Activated CD4-positive, alpha-beta memory T cell treated with anti-CD3 and anti-CD28 coated beads, Interleukin-2, amount 10 ng/mL, durations not matched to agents 7 days and 5 days (primary cell): ENCODE results near the gene PDE8A. TPM values are rescaled to one million over a fixed set of nuclear protein-coding genes. Genes with fewer than 3 reads are reported as not detected.

Experiments
- CTCF ChIA-PET: fragments of 350-600 bp; sonication (Branson Sonifier 250); formaldehyde crosslinking; loops from one replicate; lab custom pipeline; 2021; ENCODE audit warnings: antibody characterized with exemption, inconsistent platforms; lab: Charles Lee
- POLR2A ChIA-PET: fragments of 350-600 bp; sonication (Branson Sonifier 250); formaldehyde crosslinking; loops from one replicate; lab custom pipeline; 2021; ENCODE audit warnings: antibody characterized with exemption; lab: Charles Lee
- DNase-seq: peaks from one replicate; pipeline ENCODE4 v3.0.0-alpha.2; 2020
- H3K27ac Mint-ChIP-seq: one replicate; pipeline ENCODE4 v1.8.0; 2021; ENCODE audit warnings: mild to moderate bottlenecking, mixed read lengths
- H3K27me3 Mint-ChIP-seq: one replicate; pipeline ENCODE4 v1.8.0; 2021; ENCODE audit warnings: mixed read lengths
- H3K36me3 Mint-ChIP-seq: one replicate; pipeline ENCODE4 v1.8.0; 2021; ENCODE audit warnings: low read depth, mixed read lengths
- H3K4me1 Mint-ChIP-seq: one replicate; pipeline ENCODE4 v1.8.0; 2021; ENCODE audit warnings: mixed read lengths
- H3K4me3 Mint-ChIP-seq: one replicate; pipeline ENCODE4 v1.8.0; 2021; ENCODE audit warnings: mild to moderate bottlenecking, mixed read lengths
- H3K9me3 Mint-ChIP-seq: one replicate; pipeline ENCODE4 v1.8.0; 2021; ENCODE audit warnings: mixed read lengths
- total RNA-seq, 2 experiments: library from RNA; stranded (reverse); gene quantifications; one replicate each; pipeline ENCODE4 v1.2.3, GENCODE V29; 2021

Gene PDE8A
- total RNA-seq, 2 experiments from 2014 or later = 24.4 to 25.1 TPM

- no peak overlapping the region for H3K4me3 Mint-ChIP-seq
- H3K27me3 Mint-ChIP-seq = no peaks in the 10 kb centered on the region
- H3K4me1 Mint-ChIP-seq = no peaks in the 10 kb centered on the region
- H3K27ac Mint-ChIP-seq = no peak overlapping the region
- peaks cover 40% of the 10 kb centered on the region for H3K36me3 Mint-ChIP-seq
- H3K9me3 Mint-ChIP-seq = no peaks in the 10 kb centered on the region
- ChIA-PET POLR2A (no interaction called here), CTCF (no interaction called here)
- no peak for DNase-seq
Measured at GRCh38 chr15:85118581-85118980, 136.9 kb downstream of the PDE8A start.

DNA sequence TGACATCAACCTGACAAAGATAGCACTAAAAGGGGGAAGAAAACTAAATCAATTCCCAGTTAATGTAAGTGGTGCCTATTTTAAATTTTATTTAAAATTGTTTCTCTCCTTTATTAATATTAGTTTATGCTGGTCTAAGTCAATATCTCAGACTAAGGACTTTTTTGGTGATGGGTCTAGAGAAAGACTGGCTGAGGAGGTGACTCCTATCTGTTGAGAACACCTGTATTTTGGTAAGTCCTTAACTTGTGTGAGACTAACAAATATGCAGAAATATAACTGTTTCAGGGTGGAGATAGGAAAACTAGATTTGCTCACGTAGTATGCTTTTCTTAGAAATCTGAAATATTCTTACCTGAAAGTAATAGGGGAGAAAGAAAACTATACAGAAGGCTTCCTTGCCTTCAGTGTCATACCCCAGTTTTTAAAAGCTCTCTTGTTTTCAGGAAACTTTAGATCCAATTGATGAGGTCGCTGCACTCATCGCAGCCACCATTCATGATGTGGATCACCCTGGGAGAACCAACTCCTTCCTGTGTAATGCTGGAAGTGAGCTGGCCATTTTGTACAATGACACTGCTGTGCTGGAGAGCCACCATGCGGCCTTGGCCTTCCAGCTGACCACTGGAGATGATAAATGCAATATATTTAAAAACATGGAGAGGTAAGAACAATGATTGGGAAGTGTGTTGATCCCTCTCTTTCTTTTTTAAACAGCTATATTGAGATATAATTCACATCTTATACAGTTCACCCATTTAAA lies 138.9 kb downstream of the PDE8A start:
- Mint-ChIP-seq H3K4me1 (no peaks in the 10 kb centered on the region), H3K4me3 (no peak overlapping the region), H3K9me3 (no peaks in the 10 kb centered on the region), H3K27ac (no peak overlapping the region), H3K36me3 (peaks cover 39% of the 10 kb centered on the region), H3K27me3 (no peaks in the 10 kb centered on the region)
- DNase-seq = no peak
- CTCF ChIA-PET = no interaction called here
- POLR2A ChIA-PET = no interaction called here

DNA sequence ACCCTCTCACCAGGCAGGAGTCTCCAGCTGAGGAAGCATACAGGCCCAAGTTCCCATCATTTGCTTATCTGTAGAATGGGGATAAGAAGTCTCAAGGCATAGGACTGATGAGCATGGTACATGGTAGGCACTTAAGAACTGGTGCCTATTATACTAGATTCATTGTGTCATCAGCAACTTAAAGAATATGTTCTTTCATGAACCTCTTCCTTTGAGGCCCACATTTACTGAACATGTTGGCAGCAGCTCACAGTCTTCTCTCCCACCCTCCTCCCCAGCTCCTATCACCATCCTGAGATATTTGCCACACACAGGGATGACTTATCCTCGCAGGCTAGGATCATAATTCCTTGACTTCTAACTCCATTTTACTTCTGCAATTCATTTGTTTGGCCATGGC lies 142.5 kb downstream of the PDE8A start:
- Mint-ChIP-seq H3K27me3 (no peaks in the 10 kb centered on the region), H3K4me1 (no peaks in the 10 kb centered on the region), H3K27ac (no peak overlapping the region), H3K9me3 (no peaks in the 10 kb centered on the region), H3K4me3 (no peak overlapping the region), H3K36me3 (peaks cover 47% of the 10 kb centered on the region)
- ChIA-PET CTCF (no interaction called here), POLR2A (no interaction called here)
- no peak for DNase-seq

DNA sequence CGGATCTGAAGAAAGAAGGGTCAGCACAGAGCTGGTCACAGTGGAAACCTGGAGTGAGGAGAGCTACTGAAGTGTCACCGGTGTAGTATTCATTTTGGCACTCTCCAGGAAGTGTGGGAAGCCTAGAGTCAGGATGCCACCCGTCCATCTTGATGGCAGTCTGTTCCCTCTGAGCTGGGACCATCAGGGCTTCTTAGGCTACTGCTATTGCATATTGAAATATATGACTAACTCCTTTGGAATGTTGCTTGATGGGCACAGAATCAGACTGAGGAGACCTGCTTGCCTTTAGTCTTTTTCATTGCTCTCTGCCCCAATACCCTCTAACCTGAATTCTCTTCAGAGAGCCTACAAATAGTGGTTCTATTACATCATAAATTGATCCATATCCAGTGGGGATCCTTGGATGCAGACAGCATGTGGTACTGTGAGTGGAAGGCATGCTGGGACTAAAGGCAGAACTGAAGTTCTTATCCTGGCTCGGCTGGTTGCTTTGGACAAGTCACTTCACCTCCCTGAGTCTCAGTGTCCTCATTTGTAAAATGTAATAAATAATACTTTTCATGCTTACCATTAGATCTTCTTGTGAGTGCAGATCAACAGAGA lies 143.5 kb downstream of the PDE8A start:
- CTCF ChIA-PET = no interaction called here
- Mint-ChIP-seq H3K36me3 (peaks cover 57% of the 10 kb centered on the region), H3K4me3 (no peak overlapping the region), H3K27ac (no peak overlapping the region), H3K27me3 (no peaks in the 10 kb centered on the region), H3K4me1 (no peaks in the 10 kb centered on the region), H3K9me3 (no peaks in the 10 kb centered on the region)
- POLR2A ChIA-PET = no interaction called here
- DNase-seq = no peak

DNA sequence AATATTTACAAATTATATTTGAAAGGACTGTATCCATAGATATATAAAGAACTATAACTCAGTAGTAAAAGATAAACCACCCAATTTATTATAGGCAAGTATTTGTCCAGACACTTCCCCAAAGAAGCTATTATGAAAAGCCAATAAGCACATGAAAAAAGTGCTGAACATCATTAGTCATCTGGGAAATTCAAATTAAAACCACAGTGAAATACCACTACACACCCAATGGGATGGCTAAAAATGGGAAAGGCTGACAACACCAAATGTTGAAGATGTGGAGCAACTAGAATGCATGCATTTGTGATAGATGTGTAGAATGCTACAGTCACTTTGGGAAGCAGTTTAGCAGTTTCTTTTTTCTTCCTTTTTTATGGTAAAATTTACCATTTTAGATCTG lies 147.0 kb downstream of the PDE8A start:
- POLR2A ChIA-PET = no interaction called here
- no peak overlapping the region for H3K27ac Mint-ChIP-seq

DNA sequence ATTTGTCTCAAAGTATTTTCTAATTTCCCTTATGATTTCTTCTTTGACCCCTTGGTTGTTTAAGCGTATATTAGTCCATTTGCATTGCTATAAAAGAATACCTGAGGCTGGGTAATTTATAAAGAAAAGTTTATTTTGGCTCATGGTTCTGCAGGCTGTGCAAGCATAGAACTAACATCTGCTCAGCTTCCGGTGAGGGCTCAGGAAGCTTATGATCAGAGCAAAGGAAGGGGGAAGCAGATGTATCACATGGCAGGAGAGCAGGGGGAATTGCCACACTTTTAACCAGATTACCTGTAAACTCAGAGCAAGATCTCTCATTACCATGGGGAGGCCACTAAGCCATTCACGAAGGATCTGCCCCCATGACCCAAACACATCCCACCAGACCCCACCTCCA lies 148.2 kb downstream of the PDE8A start:
- DNase-seq = no peak
- Mint-ChIP-seq H3K9me3 (peaks cover 2% of the 10 kb centered on the region), H3K27me3 (no peaks in the 10 kb centered on the region), H3K27ac (no peak overlapping the region), H3K36me3 (peaks cover 63% of the 10 kb centered on the region), H3K4me1 (no peaks in the 10 kb centered on the region), H3K4me3 (no peak overlapping the region)
- CTCF ChIA-PET = no interaction called here
- POLR2A ChIA-PET = no interaction called here

More for the DNA sequence above, 147.0 kb downstream of the PDE8A start:
- Mint-ChIP-seq H3K27me3 (no peaks in the 10 kb centered on the region), H3K9me3 (peaks cover 2% of the 10 kb centered on the region), H3K4me3 (no peak overlapping the region), H3K36me3 (peaks cover 71% of the 10 kb centered on the region), H3K4me1 (no peaks in the 10 kb centered on the region)
- DNase-seq = no peak
- CTCF ChIA-PET = interaction anchor here (0.5 kb wide), 1 partner anchor 13 kb away, joined by 3 read pairs; no protein-coding TSS in a partner anchor

- ChIA-PET CTCF (no interaction called here), POLR2A (no interaction called here)
- Mint-ChIP-seq H3K27me3 (no peaks in the 10 kb centered on the region), H3K4me1 (no peaks in the 10 kb centered on the region), H3K4me3 (no peak overlapping the region), H3K27ac (no peak overlapping the region), H3K36me3 (peaks cover 48% of the 10 kb centered on the region), H3K9me3 (peaks cover 2% of the 10 kb centered on the region)
- no peak for DNase-seq
Measured at GRCh38 chr15:85131915-85132314, 150.3 kb downstream of the PDE8A start.

GRCh38 chr15:85133709-85134108 lies 152.1 kb downstream of the PDE8A start:
- no peaks in the 10 kb centered on the region for H3K4me1 Mint-ChIP-seq
- CTCF ChIA-PET = no interaction called here

GRCh38 chr15:85137489-85138168 lies 156.0 kb downstream of the PDE8A start:
- CTCF ChIA-PET = no interaction called here
- no peak for DNase-seq
- POLR2A ChIA-PET = no interaction called here
- Mint-ChIP-seq H3K36me3 (peaks cover 12% of the 10 kb centered on the region), H3K4me1 (no peaks in the 10 kb centered on the region), H3K4me3 (no peak overlapping the region), H3K27me3 (no peaks in the 10 kb centered on the region), H3K27ac (no peak overlapping the region), H3K9me3 (peaks cover 1% of the 10 kb centered on the region)

More at GRCh38 chr15:85133709-85134108, 152.1 kb downstream of the PDE8A start:
- Mint-ChIP-seq H3K27ac (no peak overlapping the region), H3K36me3 (peaks cover 38% of the 10 kb centered on the region), H3K27me3 (no peaks in the 10 kb centered on the region), H3K9me3 (peaks cover 2% of the 10 kb centered on the region), H3K4me3 (no peak overlapping the region)
- DNase-seq = no peak
- POLR2A ChIA-PET = no interaction called here

DNA sequence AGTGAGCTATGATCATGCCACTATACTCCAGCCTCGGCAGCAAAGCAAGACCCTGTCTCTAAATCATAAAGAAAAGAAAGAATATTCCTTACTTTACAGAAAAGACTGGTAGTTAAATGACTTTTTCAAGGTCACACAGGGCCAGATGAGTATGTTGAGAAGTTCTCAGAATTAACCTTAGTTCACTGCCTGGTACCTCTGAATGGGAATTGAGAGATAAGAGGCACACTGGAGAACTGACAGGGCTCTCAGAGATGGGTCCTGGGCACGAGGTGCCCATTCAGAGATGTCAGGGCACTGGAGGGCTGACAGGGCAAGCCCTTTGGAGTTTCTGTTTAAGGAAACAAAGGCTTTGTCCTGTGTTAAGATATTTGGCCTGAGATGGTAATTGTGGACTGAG lies 157.7 kb downstream of the PDE8A start:
- Mint-ChIP-seq H3K4me3 (no peak overlapping the region), H3K27me3 (no peaks in the 10 kb centered on the region), H3K4me1 (no peaks in the 10 kb centered on the region), H3K36me3 (peaks cover 4% of the 10 kb centered on the region), H3K9me3 (no peaks in the 10 kb centered on the region), H3K27ac (no peak overlapping the region)
- ChIA-PET CTCF (no interaction called here), POLR2A (no interaction called here)
- no peak for DNase-seq

- CTCF ChIA-PET = no interaction called here
- H3K9me3 Mint-ChIP-seq = no peaks in the 10 kb centered on the region
- H3K4me1 Mint-ChIP-seq = no peaks in the 10 kb centered on the region
- H3K27me3 Mint-ChIP-seq = no peaks in the 10 kb centered on the region
- no peak overlapping the region for H3K4me3 Mint-ChIP-seq
- DNase-seq = no peak
- H3K36me3 Mint-ChIP-seq = peaks cover 4% of the 10 kb centered on the region
- H3K27ac Mint-ChIP-seq = no peak overlapping the region
- POLR2A ChIA-PET = no interaction called here
Measured at GRCh38 chr15:85141726-85142125, 160.1 kb downstream of the PDE8A start.

GRCh38 chr15:85142312-85142711 lies 160.7 kb downstream of the PDE8A start:
- Mint-ChIP-seq H3K36me3 (peaks cover 4% of the 10 kb centered on the region), H3K27me3 (no peaks in the 10 kb centered on the region), H3K27ac (no peak overlapping the region), H3K4me1 (no peaks in the 10 kb centered on the region), H3K4me3 (no peak overlapping the region), H3K9me3 (no peaks in the 10 kb centered on the region)
- POLR2A ChIA-PET = no interaction called here
- CTCF ChIA-PET = no interaction called here
- DNase-seq = no peak

DNA sequence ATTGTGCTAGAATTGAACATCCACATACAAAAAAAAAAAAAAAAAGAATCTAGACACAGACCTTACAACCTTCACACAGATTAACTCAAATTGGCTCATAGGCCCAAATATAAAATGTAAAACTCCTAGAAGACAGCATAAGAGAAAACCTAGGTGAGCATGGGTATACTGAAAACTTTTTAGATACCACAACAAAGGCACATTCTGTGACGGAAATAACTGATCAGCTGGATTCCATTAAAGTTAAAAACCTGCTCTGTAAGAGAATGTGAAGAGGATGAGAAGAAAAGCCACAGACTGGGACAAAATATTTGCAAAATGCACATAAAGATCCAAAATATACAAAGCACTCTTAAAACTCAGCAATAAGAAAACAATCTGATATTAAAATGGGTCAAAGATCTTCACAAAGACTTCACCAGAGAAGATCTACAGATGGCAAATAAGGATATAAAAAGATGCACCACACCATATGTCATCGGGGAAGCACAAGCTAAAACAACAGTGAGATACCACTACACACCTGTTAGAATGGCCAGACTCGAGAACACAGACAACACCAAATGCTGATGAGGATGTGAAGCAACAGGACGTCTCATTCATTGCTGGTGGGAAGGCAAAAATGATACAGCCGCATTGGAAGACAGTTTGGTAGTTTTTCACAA lies 167.9 kb downstream of the PDE8A start:
- Mint-ChIP-seq H3K36me3 (no peaks in the 10 kb centered on the region), H3K27me3 (peaks cover 8% of the 10 kb centered on the region), H3K4me3 (no peak overlapping the region), H3K27ac (no peak overlapping the region), H3K4me1 (peaks cover 3% of the 10 kb centered on the region), H3K9me3 (peaks cover 5% of the 10 kb centered on the region)
- ChIA-PET CTCF (no interaction called here), POLR2A (no interaction called here)
- no peak for DNase-seq
